NCI-H460 (cell line): Measurements from ENCODE around the gene CASKIN1. TPM values are rescaled to one million over a fixed set of nuclear protein-coding genes. Genes with fewer than 3 reads are reported as not detected.
"Not testable (repeated sequence)": the region's sequence is repeated elsewhere in the genome, so short reads cannot be mapped to it uniquely, and the experiment has no call there.

Experiments
- DNase-seq: peaks from one replicate; pipeline ENCODE4 v3.0.0-alpha.2; 2016; ENCODE audit warnings: low read depth; ENCODE audit errors: extremely low read depth
- polyA plus RNA-seq: library from polyadenylated mRNA; depleted of rRNA; stranded (reverse); fragments of >200 nt; gene quantifications from 2 replicates; pipeline ENCODE4 v1.2.3, GENCODE V29; 2014; cell fraction: nucleus; rRNA removed
- total RNA-seq: library from RNA; depleted of rRNA; stranded (reverse); fragments of >200 nt; shearing (Covaris generic); gene quantifications from 2 replicates; pipeline ENCODE4 v1.2.3, GENCODE V29; 2014; rRNA removed

The CASKIN1 gene
- total RNA-seq: 0.50 and 1.5 TPM in 2 replicates
- 5.5 and 6.4 TPM in 2 replicates for polyA plus RNA-seq

- no peak for DNase-seq
Observed at GRCh38 chr16:2196162-2196980, at the start of gene CASKIN1. TSS of gene CASKIN1 (minus strand) at chr16:2196605. CDS start at chr16:2196432, 173 bp downstream.

GRCh38 chr16:2244926-2245795 lies 48.8 kb upstream of the CASKIN1 start:
- no peak for DNase-seq

GRCh38 chr16:2244301-2244700 lies 47.9 kb upstream of the CASKIN1 start:
- DNase-seq: no peak

GRCh38 chr16:2243781-2244180 lies 47.4 kb upstream of the CASKIN1 start:
- no peak for DNase-seq

GRCh38 chr16:2243031-2243528 lies 46.7 kb upstream of the CASKIN1 start:
- no peak for DNase-seq

GRCh38 chr16:2242598-2242997 lies 46.2 kb upstream of the CASKIN1 start:
- DNase-seq: no peak

GRCh38 chr16:2240331-2240730 lies 43.9 kb upstream of the CASKIN1 start:
- DNase-seq: not testable (repeated sequence)

- no peak for DNase-seq
Observed at GRCh38 chr16:2238838-2239675, 42.7 kb upstream of the CASKIN1 start.

- DNase-seq: no peak
Observed at GRCh38 chr16:2238150-2238837, 41.9 kb upstream of the CASKIN1 start.

GRCh38 chr16:2237493-2238149 lies 41.2 kb upstream of the CASKIN1 start:
- DNase-seq: no peak

GRCh38 chr16:2237102-2237482 lies 40.7 kb upstream of the CASKIN1 start:
- no peak for DNase-seq

GRCh38 chr16:2236337-2237101 lies 40.1 kb upstream of the CASKIN1 start, which contains the start of gene DNASE1L2:
TSS of gene DNASE1L2 (plus strand) at chr16:2236444. CDS start at chr16:2236817, 373 bp downstream.
- no peak for DNase-seq

GRCh38 chr16:2235695-2236336 lies 39.4 kb upstream of the CASKIN1 start:
- no peak for DNase-seq

- DNase-seq: no peak
Observed at GRCh38 chr16:2235234-2235651, 38.8 kb upstream of the CASKIN1 start.

GRCh38 chr16:2234813-2235170 lies 38.4 kb upstream of the CASKIN1 start:
- DNase-seq: no peak

- DNase-seq: no peak
Observed at GRCh38 chr16:2233872-2234812, 37.7 kb upstream of the CASKIN1 start.
